NCI-H1436 treated with DMSO at 0.1 percent for 48 hours (cell line): Measurements from ENCODE around the gene GRK2.

ENCODE experiments used
- DNase-seq: peaks from one replicate; lab custom pipeline; 2025; lab: John Stamatoyannopoulos, UW

GRK2 gene

DNA sequence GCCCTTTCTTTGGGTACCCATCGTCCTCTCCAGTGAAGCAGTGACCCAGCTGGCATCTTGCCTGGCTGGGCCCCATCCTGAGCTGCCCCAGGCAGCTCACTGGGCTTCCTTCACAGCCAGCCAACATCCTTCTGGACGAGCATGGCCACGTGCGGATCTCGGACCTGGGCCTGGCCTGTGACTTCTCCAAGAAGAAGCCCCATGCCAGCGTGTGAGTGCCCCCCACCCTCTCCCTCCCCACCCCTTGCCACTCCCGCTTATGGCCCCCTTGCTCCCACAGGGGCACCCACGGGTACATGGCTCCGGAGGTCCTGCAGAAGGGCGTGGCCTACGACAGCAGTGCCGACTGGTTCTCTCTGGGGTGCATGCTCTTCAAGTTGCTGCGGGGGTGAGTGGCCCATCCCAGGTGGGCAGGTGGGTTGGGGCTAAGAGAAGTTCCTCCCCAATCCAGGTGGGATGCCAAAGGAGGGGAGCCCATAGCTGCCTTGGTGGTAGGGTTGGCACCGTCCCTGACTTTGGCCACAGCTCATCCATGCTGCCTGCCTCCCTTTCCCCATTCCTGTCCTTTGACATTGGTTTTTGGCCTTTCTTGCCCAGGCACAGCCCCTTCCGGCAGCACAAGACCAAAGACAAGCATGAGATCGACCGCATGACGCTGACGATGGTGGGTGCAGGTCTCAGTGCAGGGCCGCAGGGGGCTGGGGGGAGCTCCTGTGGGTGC, 16.0 kb downstream of the GRK2 start:
- DNase-seq = no peak

DNA sequence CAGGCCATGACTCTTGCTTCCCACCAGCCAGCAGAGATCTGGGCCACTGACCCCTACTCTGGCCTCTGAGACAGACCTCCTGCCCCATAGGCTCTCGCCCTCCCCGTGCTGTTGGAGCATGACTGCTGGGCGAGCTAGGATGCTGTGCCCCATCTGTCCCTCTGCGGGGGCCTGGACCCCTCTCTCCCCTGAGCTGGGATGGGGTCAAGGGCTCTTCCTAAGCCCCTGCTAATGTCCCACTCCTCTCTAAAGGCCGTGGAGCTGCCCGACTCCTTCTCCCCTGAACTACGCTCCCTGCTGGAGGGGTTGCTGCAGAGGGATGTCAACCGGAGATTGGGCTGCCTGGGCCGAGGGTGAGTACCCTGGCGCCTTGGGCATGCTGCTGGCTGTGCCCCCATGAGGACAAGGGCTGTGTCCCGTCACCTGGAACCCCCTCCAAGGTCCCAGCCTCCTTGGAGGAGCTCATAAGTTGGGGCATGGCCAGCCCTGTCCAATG, 16.7 kb downstream of the GRK2 start:
- no peak for DNase-seq

DNA sequence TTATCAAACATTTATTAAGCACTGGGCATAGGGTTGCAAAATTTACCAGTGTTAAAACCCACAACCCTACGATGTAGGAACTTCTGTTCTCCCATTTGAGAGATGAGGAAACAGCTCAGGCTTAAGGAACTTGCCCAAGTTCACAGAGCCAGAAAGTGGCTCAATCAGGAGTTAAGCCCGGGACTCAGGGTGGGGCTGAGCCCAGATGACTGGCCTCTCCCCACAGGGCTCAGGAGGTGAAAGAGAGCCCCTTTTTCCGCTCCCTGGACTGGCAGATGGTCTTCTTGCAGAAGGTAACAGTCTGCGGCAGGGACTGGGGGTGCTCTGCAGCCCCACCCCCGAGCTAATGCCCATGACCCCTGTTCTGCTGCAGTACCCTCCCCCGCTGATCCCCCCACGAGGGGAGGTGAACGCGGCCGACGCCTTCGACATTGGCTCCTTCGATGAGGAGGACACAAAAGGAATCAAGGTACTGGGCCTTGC, 17.2 kb downstream of the GRK2 start:
- no peak for DNase-seq

DNA sequence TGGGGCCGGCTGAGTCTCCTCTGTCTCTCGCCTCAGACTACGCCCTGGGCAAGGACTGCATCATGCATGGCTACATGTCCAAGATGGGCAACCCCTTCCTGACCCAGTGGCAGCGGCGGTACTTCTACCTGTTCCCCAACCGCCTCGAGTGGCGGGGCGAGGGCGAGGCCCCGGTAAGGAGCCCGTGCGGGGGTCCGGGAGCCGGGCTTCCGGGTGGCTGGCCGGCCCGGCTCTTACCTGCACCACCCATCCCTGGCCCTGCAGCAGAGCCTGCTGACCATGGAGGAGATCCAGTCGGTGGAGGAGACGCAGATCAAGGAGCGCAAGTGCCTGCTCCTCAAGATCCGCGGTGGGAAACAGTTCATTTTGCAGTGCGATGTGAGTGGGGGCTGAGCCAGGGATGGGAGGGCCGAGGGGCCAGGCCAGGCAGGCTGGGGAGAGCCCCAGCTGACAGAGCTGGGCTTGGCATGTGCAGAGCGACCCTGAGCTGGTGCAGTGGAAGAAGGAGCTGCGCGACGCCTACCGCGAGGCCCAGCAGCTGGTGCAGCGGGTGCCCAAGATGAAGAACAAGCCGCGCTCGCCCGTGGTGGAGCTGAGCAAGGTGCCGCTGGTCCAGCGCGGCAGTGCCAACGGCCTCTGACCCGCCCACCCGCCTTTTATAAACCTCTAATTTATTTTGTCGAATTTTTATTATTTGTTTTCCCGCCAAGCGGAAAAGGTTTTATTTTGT, 18.7 kb downstream of the GRK2 start:
- no peak for DNase-seq

DNA sequence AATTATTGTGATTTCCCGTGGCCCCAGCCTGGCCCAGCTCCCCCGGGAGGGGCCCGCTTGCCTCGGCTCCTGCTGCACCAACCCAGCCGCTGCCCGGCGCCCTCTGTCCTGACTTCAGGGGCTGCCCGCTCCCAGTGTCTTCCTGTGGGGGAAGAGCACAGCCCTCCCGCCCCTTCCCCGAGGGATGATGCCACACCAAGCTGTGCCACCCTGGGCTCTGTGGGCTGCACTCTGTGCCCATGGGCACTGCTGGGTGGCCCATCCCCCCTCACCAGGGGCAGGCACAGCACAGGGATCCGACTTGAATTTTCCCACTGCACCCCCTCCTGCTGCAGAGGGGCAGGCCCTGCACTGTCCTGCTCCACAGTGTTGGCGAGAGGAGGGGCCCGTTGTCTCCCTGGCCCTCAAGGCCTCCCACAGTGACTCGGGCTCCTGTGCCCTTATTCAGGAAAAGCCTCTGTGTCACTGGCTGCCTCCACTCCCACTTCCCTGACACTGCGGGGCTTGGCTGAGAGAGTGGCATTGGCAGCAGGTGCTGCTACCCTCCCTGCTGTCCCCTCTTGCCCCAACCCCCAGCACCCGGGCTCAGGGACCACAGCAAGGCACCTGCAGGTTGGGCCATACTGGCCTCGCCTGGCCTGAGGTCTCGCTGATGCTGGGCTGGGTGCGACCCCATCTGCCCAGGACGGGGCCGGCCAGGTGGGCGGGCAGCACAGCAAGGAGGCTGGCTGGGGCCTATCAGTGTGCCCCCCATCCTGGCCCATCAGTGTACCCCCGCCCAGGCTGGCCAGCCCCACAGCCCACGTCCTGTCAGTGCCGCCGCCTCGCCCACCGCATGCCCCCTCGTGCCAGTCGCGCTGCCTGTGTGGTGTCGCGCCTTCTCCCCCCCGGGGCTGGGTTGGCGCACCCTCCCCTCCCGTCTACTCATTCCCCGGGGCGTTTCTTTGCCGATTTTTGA, 19.5 kb downstream of the GRK2 start:
- no peak for DNase-seq

DNA sequence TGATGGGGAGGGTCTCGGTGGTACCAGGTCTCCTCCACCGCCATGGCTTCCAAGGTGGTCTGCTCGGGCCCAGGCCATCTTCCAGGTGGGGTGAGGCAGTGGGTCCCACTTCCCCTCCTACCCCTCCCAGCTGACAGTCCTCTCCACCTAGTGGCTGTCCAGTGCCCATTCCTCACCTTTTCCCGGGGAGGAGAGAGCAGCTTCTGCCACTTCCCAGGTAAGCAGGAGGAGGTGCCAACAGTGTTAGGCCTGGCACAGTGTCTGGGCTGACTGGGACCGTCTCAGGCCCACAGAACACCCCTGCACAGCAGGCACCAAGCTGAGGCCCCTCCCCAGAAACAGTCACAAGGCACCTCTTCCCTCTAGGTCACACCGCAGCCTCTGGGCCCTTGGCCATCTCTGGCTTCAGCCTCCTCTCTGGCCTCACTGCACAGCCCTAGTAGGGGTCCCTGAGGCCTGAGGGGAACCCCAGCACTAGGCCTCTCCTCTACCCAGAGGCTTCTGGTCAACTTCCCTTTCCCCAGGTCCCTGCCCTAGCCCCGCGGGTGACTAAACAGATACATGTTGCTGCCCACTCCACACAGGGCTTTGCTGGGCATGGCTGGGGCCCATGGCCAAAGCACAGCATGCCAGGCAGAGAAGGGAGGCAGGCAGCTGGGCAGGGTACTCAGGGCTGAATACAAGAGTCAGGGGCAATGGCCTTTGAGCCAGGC, 20.5 kb downstream of the GRK2 start:
- no peak for DNase-seq

DNA sequence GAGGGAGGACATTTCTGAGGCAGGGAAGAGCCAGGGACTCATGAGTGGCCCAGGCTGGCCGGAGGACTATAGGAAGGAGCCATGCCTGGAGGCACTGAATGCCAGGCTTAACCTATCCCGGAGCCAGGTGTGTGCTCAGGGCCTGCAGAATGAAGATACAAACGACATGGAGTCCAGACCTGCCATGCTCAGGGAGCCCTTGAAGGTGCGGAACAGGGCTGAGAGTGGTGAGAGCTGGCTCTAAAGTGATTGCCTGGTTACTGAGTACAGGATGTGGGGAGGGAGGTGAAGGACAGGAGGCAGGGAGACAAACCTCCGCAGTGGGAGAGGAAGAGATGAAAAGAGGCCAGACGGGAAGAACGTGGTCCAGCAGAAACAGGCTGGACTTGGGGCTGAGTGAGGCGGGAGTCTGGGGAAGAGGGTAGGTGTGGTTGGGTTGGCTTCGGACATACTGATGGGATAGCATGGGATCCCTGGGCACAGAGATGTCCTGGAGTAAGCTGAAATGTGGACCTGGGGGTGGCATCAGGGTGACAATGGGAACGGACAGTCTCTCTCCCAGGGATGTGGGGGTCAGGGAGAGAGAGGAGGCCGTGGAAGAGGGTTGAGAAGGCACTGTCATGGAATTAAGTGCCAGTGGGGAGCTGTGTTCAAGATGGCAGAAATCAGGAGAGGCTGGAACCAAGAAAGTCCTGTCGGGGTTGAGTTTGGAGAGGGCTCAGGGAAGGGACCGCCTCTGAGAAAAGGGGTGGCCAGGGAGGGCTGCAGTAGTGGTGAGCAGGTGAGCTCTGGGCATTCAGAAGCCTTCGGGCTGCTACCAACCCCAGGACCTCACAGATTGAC, 21.3 kb downstream of the GRK2 start:
- DNase-seq = no peak

DNA sequence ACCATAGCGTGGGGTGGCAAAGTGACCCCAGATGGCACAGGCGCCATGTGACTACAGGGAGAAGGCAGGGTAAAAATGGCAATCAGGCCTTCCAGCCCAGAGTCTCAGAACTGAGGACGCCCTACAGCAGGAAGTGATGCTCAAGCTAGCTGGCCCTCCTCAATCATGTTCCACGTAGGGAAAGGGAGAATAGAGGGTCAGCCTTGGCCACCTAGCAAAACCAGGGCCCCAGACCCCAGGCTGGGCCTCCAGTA, 21.9 kb downstream of the GRK2 start:
- no peak for DNase-seq

DNA sequence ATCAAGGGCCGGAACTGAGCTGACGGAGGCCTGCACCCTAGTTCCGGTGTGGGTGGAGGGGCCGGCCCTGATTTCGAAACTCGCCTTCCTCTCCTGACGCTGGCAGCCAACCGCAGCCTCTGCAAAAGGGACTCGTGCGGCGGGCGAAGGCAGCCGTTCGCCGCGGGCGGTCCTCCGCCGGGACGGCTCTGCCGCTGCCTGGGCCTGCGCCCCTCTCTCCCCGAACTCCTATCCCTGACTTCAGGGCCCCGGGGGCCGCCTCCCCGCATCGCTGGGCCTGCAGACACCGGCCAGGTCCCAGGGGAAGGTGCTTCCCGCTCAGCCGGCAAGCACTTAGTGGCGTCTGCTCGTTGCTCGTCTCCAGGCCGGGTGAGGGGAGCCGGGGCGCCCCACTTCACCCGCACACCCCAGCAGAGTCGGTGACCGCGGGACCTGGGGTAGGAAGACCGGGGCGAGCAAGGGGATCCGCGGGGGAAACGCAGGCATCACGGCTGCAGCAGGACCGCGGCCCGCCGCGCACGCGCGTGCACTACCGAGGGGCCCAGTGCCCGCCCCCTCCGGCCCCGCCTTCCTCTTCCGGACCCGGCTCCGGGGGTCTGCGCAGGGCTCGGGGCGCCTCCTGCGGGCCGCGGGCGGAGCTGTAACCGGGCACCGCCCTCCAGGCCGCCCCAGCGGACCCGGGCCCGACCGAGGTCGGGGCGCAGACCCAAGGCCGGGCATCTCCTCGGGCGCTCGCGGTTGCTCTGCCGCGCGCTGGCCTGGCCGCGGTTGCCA, 22.4 kb downstream of the GRK2 start:
- DNase-seq = no peak

DNA sequence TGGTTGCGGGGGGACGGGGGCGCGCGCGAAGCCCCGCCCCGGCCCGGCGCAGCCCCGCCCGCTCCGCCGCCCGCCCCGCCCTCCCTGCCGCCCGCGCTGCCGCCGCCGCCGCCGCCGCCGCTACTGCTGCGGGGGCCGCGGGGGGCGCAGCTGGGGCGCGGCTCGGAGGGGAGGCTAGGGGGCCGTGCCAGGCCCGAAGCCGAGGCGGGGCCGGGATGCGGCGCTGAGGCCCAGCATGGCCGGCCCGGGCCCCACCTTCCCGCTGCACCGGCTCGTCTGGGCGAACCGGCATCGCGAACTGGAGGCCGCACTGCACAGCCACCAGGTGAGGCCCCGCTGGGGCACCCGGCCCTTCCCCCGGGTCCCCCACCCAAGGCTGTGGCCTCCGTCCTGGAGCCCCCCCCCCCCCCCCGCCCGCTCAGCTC, 23.0 kb downstream of the GRK2 start, which contains the start of gene ANKRD13D:
Gene ANKRD13D, plus strand, starts transcription at position 78 of the 425 bp plus-strand sequence. Its CDS starts 158 bp downstream, at position 236.
- no peak for DNase-seq

DNA sequence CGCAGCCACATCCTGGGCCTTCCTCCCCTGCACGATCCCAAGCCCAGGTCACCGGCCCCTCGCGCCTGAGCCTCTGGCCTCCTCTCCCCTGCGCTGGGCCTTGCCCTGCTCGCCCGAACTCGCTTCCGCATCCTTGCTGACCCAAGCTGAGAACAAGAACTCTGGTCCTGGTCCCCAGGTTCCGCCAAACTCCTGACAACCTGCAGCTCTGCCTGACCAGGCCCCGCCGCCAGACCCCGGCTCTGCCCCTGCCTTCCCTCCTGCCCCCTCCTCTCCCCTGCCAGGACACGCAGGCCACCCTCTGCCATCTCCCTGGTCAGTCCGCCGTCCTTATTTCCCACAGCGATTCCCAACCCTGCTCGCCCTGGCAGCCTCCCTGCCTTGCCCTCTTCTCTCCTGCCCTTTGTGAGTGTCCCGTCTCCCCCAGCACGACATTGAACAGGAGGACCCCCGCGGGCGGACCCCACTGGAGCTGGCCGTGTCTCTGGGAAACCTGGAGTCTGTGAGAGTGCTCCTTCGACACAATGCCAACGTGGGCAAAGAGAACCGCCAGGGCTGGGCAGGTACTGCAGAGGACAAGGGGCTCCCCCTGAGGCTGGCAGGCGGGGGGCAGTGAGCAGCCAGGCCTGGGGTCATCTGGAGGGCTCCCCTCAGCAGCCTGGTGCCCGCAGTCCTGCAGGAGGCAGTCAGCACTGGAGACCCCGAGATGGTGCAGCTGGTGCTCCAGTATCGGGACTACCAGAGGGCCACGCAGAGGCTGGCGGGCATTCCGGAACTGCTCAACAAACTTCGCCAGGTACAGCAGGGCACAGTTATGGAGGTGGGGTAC, 23.6 kb downstream of the GRK2 start:
- DNase-seq = no peak

DNA sequence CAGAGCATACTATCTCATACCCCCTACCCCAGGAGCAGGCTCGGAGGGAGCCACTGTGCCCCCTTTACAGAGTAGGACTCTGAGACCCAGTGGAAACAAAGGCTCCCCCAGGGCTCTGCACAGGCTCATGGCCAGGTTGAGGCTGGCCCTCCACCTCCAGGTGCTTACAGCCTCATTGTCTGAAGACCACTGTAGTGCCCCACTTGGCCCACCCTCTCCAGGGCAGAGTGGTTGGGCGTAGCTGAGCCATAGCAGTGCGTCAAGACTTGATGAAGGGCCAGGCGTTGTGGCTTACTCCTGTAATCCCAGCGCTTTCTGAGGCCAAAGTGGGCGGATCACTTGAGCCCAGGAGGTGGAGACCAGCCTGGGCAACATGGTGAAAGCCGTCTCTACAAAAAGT, 24.5 kb downstream of the GRK2 start:
- no peak for DNase-seq

DNA sequence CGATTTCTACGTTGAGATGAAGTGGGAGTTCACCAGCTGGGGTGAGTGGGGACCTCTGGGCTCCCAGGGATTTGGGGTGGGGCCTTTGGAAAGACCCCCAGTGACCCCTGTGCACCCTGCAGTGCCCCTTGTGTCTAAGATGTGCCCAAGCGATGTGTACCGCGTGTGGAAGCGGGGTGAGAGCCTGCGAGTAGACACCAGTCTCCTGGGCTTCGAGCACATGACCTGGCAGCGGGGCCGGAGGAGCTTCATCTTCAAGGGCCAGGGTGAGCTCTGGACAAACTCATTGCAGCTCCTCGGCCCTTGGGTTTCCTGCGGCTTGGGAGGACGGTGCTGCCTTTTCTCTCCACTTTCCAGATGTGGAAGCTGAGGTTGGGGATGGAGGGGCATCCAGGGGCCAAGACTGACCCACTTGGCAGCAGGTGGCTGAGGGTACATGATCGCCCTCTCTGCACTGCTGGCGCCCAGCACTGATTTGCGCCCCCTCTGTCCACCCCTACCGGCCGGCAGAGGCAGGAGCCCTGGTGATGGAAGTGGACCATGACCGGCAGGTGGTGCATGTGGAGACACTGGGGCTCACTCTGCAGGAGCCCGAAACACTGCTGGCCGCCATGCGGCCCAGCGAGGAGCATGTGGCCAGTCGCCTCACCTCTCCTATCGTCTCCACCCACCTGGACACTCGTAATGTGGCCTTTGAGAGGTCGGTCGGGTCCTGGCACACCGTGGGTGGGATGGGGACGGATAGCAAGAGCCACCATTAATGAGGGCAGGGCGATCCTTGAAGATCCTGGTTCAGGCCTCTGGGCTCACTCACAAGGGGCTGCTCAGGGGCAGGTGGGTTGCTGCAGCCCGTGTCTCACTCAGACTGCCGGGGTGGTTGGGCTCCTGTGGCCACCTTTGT, 25.5 kb downstream of the GRK2 start:
- no peak for DNase-seq

DNA sequence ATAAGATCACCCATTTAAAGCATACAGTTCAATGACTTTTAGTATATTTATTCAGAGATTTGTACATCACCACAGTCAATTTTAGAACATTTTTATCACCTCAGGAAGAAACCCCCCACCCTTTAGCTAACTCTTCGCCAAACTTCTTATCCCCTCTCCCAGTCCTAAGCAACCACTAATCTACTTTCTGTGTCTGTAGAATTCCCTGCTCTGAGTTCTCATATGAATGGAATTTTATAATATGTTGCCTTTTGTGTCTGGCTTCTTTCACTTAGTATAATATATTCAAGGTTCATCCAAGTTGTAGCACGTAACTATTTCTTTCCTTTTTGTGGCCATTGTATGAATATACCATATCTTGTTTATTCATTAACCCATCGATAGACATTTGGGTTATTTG, 26.4 kb downstream of the GRK2 start:
- DNase-seq = no peak

DNA sequence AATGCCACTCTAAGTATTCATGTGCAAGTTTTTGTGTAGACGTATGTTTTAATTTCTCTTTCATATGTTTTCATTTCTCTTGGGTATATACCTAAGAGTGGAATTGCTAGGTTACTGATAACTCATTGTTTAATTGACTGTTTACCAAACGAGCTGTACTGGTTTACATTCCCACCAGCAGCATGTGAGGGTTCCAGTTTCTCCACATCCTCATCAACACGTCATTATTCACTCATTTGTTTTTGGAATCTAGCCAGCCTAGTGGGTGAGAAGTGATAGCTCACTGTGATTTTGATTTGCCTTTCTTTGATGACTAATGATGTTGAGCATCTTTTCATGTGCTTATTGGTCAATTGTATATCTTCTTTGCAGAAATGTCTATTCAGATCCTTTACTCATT, 26.8 kb downstream of the GRK2 start:
- no peak for DNase-seq

DNA sequence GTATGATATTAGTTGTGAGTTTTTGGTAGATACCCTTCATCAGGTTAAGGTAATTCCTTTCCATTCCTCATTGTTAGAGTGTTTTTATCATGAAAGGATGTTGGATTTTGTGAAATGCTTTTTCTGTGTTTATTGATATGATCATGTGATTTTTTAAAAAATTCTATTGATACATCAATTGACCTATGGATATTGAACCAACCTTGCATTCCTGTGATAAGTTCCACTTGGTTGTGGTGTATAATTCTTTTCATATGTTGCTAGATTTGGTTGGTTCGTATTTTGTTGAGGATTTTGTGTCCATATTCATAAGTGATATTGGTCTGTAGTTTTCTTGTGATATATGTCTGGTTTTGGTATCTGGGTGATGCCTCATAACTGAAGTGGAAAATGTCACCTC, 29.6 kb downstream of the GRK2 start:
- DNase-seq = no peak

DNA sequence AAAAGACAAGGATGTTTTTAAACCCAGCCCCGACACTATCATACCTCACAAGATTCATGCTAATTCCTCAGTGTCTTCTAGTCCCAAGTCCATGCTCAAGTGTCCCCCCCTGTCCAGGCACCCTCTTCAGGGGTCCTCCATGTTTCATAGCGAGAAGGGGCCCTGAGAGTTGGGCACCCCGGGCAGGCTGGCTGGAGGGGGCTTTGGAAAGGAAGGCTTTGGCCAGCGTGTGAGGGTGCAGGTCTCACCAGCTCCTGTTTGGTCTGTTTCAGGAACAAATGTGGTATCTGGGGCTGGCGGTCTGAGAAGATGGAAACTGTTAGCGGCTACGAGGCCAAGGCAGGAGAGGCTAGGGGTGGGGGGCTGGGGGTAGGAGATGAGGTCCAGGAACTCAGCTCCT, 32.5 kb downstream of the GRK2 start:
- no peak for DNase-seq
